SU-DHL-6 (cell line): ENCODE data around the gene SPCS3.

Experiments
- H2AFZ ChIP-seq: fragments of 200-600 bp; sonication (generic); 2 replicates; pipeline ENCODE4 v1.6.1; 2014; ENCODE audit warnings: low read depth, mild to moderate bottlenecking, moderate library complexity, mixed read lengths, antibody characterized with exemption, low read length; ENCODE audit not compliant: severe bottlenecking
- H3F3A ChIP-seq: fragments of 200-600 bp; shearing (Covaris generic); 2 replicates; pipeline ENCODE4 v1.6.0; 2016; ENCODE audit warnings: antibody characterized with exemption, mild to moderate bottlenecking; ENCODE audit not compliant: insufficient read depth
- H3K27ac ChIP-seq: fragments of 200-600 bp; sonication (generic); 2 replicates; pipeline ENCODE4 v1.5.1; 2016; ENCODE audit warnings: low read depth, mild to moderate bottlenecking, low read length, moderate library complexity, mixed read lengths
- H3K27me3 ChIP-seq: fragments of 200-600 bp; sonication (generic), shearing (Covaris generic); 2 replicates; pipeline ENCODE4 v1.6.0; 2014; ENCODE audit warnings: mild to moderate bottlenecking, low read length
- H3K36me3 ChIP-seq: fragments of 200-600 bp; sonication (generic); 2 replicates; pipeline ENCODE4 v1.6.1; 2014; ENCODE audit warnings: mild to moderate bottlenecking, low read length, mixed read lengths
- H3K4me2 ChIP-seq: fragments of 300-600, 200-600 bp; shearing (Covaris generic), sonication (generic); 2 replicates; pipeline ENCODE4 v1.6.0; 2014; ENCODE audit warnings: low read length, low read depth, mild to moderate bottlenecking; ENCODE audit not compliant: poor library complexity, severe bottlenecking
- H3K4me3 ChIP-seq: fragments of 200-600 bp; sonication (generic); 2 replicates; pipeline ENCODE4 v1.5.1; 2014; ENCODE audit warnings: antibody characterized with exemption, low read length, mild to moderate bottlenecking, mixed read lengths; ENCODE audit not compliant: insufficient read depth, poor library complexity, severe bottlenecking
- H3K79me2 ChIP-seq: fragments of 200-600 bp; sonication (generic); 2 replicates; pipeline ENCODE4 v1.6.1; 2014; ENCODE audit warnings: mild to moderate bottlenecking, low read length, moderate library complexity; ENCODE audit not compliant: insufficient read depth
- H3K9ac ChIP-seq: fragments of 200-600 bp; sonication (generic); 2 replicates; pipeline ENCODE4 v1.7.0; 2014; ENCODE audit warnings: mild to moderate bottlenecking, low read length
- H3K9me2 ChIP-seq: fragments of 200-600 bp; sonication (generic); replicated peaks from 2 replicates; pipeline ENCODE4 v1.6.1; 2014; ENCODE audit warnings: low read length; ENCODE audit not compliant: insufficient read depth
- H3K9me3 ChIP-seq: fragments of 200-600 bp; sonication (generic); 2 replicates; pipeline ENCODE4 v1.6.1; 2014; ENCODE audit warnings: low read length, mixed read lengths; ENCODE audit not compliant: insufficient read depth
- H4K20me1 ChIP-seq: fragments of 200-600 bp; sonication (generic); 2 replicates; pipeline ENCODE4 v1.6.1; 2014; ENCODE audit warnings: low read depth, mild to moderate bottlenecking, antibody characterized with exemption, low read length, moderate library complexity, mixed read lengths
- EZH2phosphoT487 ChIP-seq: fragments of 200-600 bp; sonication (generic), shearing (Covaris generic); conservative IDR thresholded peaks from 2 replicates; pipeline ENCODE4 v1.6.1; 2018; ENCODE audit warnings: mild to moderate bottlenecking, antibody characterized with exemption, low read length, moderate library complexity, mixed read lengths
- TF ChIP-seq, protein P1 (sequence below): fragments of 200-600 bp; sonication (generic); IDR thresholded peaks from one replicate; pipeline ENCODE4 v1.5.1; 2017; ENCODE audit warnings: antibody characterized with exemption, mild to moderate bottlenecking, low read length, moderate library complexity; ENCODE audit not compliant: insufficient read depth, poor library complexity, severe bottlenecking

The SPCS3 gene

DNA sequence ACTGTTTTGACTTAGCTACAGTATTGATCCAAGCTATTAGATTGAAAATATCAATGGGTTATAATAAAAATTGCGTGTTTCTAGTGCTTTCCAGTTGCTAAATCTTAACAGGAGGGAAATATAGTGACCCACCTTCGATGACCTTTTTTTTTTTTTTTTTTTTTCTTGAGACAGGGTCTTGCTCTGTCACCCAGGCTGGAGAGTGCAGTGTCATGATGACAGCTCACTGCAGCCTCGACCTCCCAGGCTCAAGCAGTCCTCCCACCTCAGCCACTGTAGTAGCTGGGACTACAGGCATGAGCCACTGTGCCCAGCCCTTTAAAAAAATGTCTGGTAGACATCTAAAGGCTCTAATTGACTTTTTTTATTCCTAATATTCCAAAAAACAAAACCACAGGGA is 47.0 kb upstream of the SPCS3 start:
- no peaks in the 10 kb centered on the region for H3K36me3 ChIP-seq
- H3K9me2 ChIP-seq: no peaks in the 10 kb centered on the region
- no peak overlapping the region for H2AFZ ChIP-seq
- H3K79me2 ChIP-seq: no peaks in the 10 kb centered on the region
- H3K9me3 ChIP-seq: no peaks in the 10 kb centered on the region
- H3K27ac ChIP-seq: no peak overlapping the region
- no peak overlapping the region for H3K9ac ChIP-seq
- H3F3A ChIP-seq: no peaks in the 10 kb centered on the region
- TF ChIP-seq, protein P1, sequence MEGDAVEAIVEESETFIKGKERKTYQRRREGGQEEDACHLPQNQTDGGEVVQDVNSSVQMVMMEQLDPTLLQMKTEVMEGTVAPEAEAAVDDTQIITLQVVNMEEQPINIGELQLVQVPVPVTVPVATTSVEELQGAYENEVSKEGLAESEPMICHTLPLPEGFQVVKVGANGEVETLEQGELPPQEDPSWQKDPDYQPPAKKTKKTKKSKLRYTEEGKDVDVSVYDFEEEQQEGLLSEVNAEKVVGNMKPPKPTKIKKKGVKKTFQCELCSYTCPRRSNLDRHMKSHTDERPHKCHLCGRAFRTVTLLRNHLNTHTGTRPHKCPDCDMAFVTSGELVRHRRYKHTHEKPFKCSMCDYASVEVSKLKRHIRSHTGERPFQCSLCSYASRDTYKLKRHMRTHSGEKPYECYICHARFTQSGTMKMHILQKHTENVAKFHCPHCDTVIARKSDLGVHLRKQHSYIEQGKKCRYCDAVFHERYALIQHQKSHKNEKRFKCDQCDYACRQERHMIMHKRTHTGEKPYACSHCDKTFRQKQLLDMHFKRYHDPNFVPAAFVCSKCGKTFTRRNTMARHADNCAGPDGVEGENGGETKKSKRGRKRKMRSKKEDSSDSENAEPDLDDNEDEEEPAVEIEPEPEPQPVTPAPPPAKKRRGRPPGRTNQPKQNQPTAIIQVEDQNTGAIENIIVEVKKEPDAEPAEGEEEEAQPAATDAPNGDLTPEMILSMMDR: no peak
- no peak for TF ChIP-seq EZH2phosphoT487
- H4K20me1 ChIP-seq: no peaks in the 10 kb centered on the region
- no peak overlapping the region for H3K4me2 ChIP-seq
- H3K27me3 ChIP-seq: no peaks in the 10 kb centered on the region
- no peak overlapping the region for H3K4me3 ChIP-seq

DNA sequence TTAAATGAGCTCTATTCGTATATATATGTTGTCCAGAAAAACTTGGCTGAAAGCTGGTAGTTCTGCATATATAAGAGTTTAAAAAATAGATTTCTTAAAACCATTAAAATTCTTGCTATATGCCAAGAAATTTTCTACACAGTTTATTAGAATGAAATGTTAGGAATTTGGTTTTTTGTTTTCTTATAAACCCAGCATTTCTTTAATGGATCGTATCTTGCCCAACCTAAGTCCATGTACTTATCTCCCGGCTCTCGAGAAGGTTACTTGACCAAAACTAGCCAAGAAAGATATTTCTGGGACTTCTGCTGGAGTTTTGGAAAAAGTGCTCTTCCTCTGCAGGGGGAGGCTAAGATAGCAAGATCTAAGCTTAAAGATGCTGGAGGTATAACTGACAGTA is 46.0 kb upstream of the SPCS3 start:
- no peaks in the 10 kb centered on the region for H3K79me2 ChIP-seq
- no peaks in the 10 kb centered on the region for H3F3A ChIP-seq
- no peaks in the 10 kb centered on the region for H3K9me2 ChIP-seq
- no peak overlapping the region for H3K4me2 ChIP-seq
- H3K27ac ChIP-seq: no peak overlapping the region
- H3K4me3 ChIP-seq: no peak overlapping the region
- H4K20me1 ChIP-seq: no peaks in the 10 kb centered on the region
- H3K9ac ChIP-seq: no peak overlapping the region
- no peak overlapping the region for H2AFZ ChIP-seq
- TF ChIP-seq EZH2phosphoT487: no peak
- TF ChIP-seq, protein P1: no peak
- H3K9me3 ChIP-seq: no peaks in the 10 kb centered on the region
- H3K27me3 ChIP-seq: no peaks in the 10 kb centered on the region
- no peaks in the 10 kb centered on the region for H3K36me3 ChIP-seq

DNA sequence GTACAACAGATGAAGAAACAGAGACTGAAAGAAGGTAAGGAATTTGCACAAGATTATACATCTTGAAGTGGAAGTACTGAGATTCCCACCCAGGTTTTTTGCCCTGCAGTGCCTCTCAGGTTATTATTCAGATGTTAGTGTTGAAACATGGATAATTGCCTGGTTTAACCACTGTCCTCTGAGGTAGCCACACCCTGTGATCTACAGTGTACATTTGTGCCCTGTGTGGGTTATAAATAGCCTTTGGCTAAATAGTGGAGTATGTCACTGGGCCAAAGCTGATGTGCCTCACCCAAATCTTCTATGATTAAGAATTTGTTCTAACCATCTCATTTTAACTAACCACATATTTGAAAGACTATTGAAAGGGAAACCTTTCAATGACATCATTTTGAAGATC is 45.3 kb upstream of the SPCS3 start:
- Histone ChIP-seq H3K4me2 (no peak overlapping the region), H3K4me3 (no peak overlapping the region), H4K20me1 (no peaks in the 10 kb centered on the region), H3K9ac (no peak overlapping the region), H3K36me3 (no peaks in the 10 kb centered on the region), H3K9me2 (no peaks in the 10 kb centered on the region), H3K27ac (no peak overlapping the region), H3K79me2 (no peaks in the 10 kb centered on the region), H3K9me3 (no peaks in the 10 kb centered on the region), H3K27me3 (no peaks in the 10 kb centered on the region), H2AFZ (no peak overlapping the region), H3F3A (no peaks in the 10 kb centered on the region)
- TF ChIP-seq, protein P1: no peak
- no peak for TF ChIP-seq EZH2phosphoT487

DNA sequence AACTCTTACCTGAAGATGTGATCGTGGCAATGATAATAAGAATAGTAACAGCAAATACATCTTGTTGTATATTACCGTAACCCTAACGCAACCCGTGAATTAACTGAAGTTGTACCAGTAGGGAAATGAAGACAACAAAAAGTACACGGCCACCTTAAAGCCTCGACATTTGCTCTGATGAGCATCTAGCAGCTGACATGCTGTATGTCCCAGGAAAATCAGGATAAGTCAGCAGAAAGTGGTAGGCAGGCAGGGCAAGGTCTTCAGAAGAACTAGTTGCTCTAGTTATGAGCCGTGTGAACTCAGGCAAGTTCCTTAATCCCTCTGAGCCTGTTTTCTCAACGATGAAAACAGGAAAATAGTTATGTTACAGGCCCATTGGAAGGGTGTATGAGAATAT is 43.1 kb upstream of the SPCS3 start:
- Histone ChIP-seq H3K9me2 (no peaks in the 10 kb centered on the region), H4K20me1 (no peaks in the 10 kb centered on the region), H3K9me3 (no peaks in the 10 kb centered on the region), H3F3A (no peaks in the 10 kb centered on the region), H3K9ac (no peak overlapping the region), H2AFZ (no peak overlapping the region), H3K79me2 (no peaks in the 10 kb centered on the region), H3K36me3 (no peaks in the 10 kb centered on the region), H3K4me3 (no peak overlapping the region), H3K4me2 (no peak overlapping the region), H3K27me3 (no peaks in the 10 kb centered on the region), H3K27ac (no peak overlapping the region)
- TF ChIP-seq, protein P1: no peak
- TF ChIP-seq EZH2phosphoT487: no peak
